HepG2 (cell line): ENCODE data around the gene NSF. TPM values are rescaled to one million over a fixed set of nuclear protein-coding genes. Genes with fewer than 3 reads are reported as not detected.

ENCODE experiments used
- ATAC-seq: fragments of 200-7000 bp; cut with Tn5 transposase; 3 replicates; pipeline ENCODE4 v1.9.1; 2020; ENCODE audit warnings: mild to moderate bottlenecking, moderate library complexity
- BruUV-seq: library from RNA; stranded (reverse); fragments of 400-500 nt; replicated peaks from 2 replicates; lab custom pipeline; 2021; lab: Mats Ljungman, UMichigan
- CTCF ChIA-PET: fragments of 300-600 bp; formaldehyde crosslinking; extraction: SDS; loops from one replicate; lab custom pipeline; 2021; ENCODE audit warnings: low total read pairs, inconsistent platforms, low intra/inter-chr PET ratio; lab: Yijun Ruan, JAX
- POLR2A ChIA-PET: fragments of 350-600 bp; sonication (Branson Sonifier 250); formaldehyde crosslinking; loops from one replicate; lab custom pipeline; 2020; ENCODE audit warnings: antibody characterized with exemption, inconsistent platforms; lab: Yijun Ruan, JAX
- DNase-seq: peaks from one replicate; pipeline ENCODE4 v3.0.0-alpha.2; 2015; ENCODE audit warnings: low spot score
- FAIRE-seq: peaks from 3 replicates; lab custom pipeline; 2011; peaks lifted over from hg19 to GRCh38; lab: Jason Lieb, UNC
- H2AFZ ChIP-seq: one replicate; pipeline ENCODE4 v1.6.1; 2011; ENCODE audit warnings: low read length, inconsistent platforms
- H3K27ac ChIP-seq: fragments of 300-600 bp; 3 replicates; pipeline ENCODE4 v1.8.0; 2011; ENCODE audit warnings: mixed run types, mild to moderate bottlenecking, mixed read lengths, low read length, inconsistent platforms; ENCODE audit not compliant: insufficient read depth; ENCODE audit errors: extremely low read length
- H3K27me3 ChIP-seq, 2 experiments: fragments of 200-600 bp in 1 of 2; 2 replicates in 1 of 2; 3 replicates in 1 of 2; pipeline versions ENCODE4 v1.6.0 to v1.8.0; 2011; ENCODE audit warnings: low read length in 2 of 2, mild to moderate bottlenecking in 2 of 2, moderate library complexity in 2 of 2, inconsistent platforms in 1 of 2; ENCODE audit not compliant: insufficient read depth in 2 of 2, control insufficient read depth in 1 of 2
- H3K36me3 ChIP-seq, 2 experiments: fragments of 200-600 bp in 1 of 2; replicated peaks in 1 of 2; 2 replicates in 1 of 2; 3 replicates in 1 of 2; pipeline versions ENCODE4 v1.5.1 to v1.8.0; 2011; ENCODE audit warnings: low read length in 2 of 2, inconsistent platforms in 1 of 2; ENCODE audit not compliant: insufficient read depth in 2 of 2, control insufficient read depth in 1 of 2
- H3K4me1 ChIP-seq: 2 replicates; pipeline ENCODE4 v1.5.1; 2012; ENCODE audit warnings: low read length, inconsistent platforms; ENCODE audit not compliant: insufficient read depth
- H3K4me2 ChIP-seq: 2 replicates; pipeline ENCODE4 v1.6.0; 2011; ENCODE audit warnings: low read depth, low read length, inconsistent platforms
- H3K4me3 ChIP-seq, 3 experiments: fragments of 200-600 bp in 1 of 3; sonication (generic), shearing (Covaris generic) in 1 of 3; replicated peaks in 1 of 3; 2 replicates each; pipeline ENCODE4 v1.5.1; 2011 to 2016; ENCODE audit warnings: low read length in 3 of 3, inconsistent platforms in 2 of 3, low read depth in 2 of 3, mild to moderate bottlenecking in 2 of 3, control low read depth in 1 of 3, mixed read lengths in 1 of 3; ENCODE audit not compliant: insufficient read depth in 1 of 3
- H3K79me2 ChIP-seq: one replicate; pipeline ENCODE4 v1.6.1; 2011; ENCODE audit warnings: low read length, inconsistent platforms; ENCODE audit not compliant: insufficient read depth
- H3K9ac ChIP-seq: 2 replicates; pipeline ENCODE4 v1.6.0; 2011; ENCODE audit warnings: mild to moderate bottlenecking, low read depth, low read length, inconsistent platforms; ENCODE audit not compliant: insufficient read depth
- H3K9me3 ChIP-seq: 2 replicates; pipeline ENCODE4 v1.5.1; 2012; ENCODE audit warnings: mild to moderate bottlenecking, low read length
- H4K20me1 ChIP-seq: 2 replicates; pipeline ENCODE4 v1.6.0; 2011; ENCODE audit warnings: inconsistent platforms, mild to moderate bottlenecking, low read length, moderate library complexity; ENCODE audit not compliant: insufficient read depth
- GTF2F1 ChIP-seq: fragments of 150-350 bp; IDR thresholded peaks from 2 replicates; pipeline ENCODE4 v1.6.1; 2014; ENCODE audit warnings: low read length
- THAP7 ChIP-seq: sonication (generic); formaldehyde crosslinking; IDR thresholded peaks from 2 replicates; pipeline ENCODE4 v1.8.1; 2023; ENCODE audit warnings: mild to moderate bottlenecking, missing genetic modification reagents
- ZNF12 ChIP-seq: sonication (generic); formaldehyde crosslinking; IDR thresholded peaks from 2 replicates; pipeline ENCODE4 v1.5.0; 2020; ENCODE audit warnings: missing genetic modification reagents
- ZNF224 ChIP-seq: sonication (generic); formaldehyde crosslinking; IDR thresholded peaks from 2 replicates; pipeline ENCODE4 v1.5.0; 2020; ENCODE audit warnings: mild to moderate bottlenecking, missing genetic modification reagents
- ZNF264 ChIP-seq: sonication (generic); formaldehyde crosslinking; IDR thresholded peaks from 2 replicates; pipeline ENCODE4 v1.4.0; 2020; ENCODE audit warnings: missing genetic modification reagents
- ZNF441 ChIP-seq: sonication (generic); formaldehyde crosslinking; IDR thresholded peaks from 2 replicates; pipeline ENCODE4 v1.7.0; 2021; ENCODE audit warnings: missing genetic modification reagents, borderline replicate concordance
- ZNF574 ChIP-seq: sonication (generic); formaldehyde crosslinking; IDR thresholded peaks from 2 replicates; pipeline ENCODE4 v1.4.0; 2020; ENCODE audit warnings: missing genetic modification reagents
- ZNF687 ChIP-seq: sonication (generic); formaldehyde crosslinking; IDR thresholded peaks from 2 replicates; pipeline ENCODE4 v1.5.1; 2020; ENCODE audit warnings: mild to moderate bottlenecking, missing genetic modification reagents, moderate library complexity
- ZNF75D ChIP-seq: sonication (generic); formaldehyde crosslinking; IDR thresholded peaks from 2 replicates; pipeline ENCODE4 v1.8.1; 2023; ENCODE audit warnings: missing genetic modification reagents, mild to moderate bottlenecking, borderline replicate concordance
- WGBS: methylation state at CpG from one replicate; pipeline ENCODE4 v1.1.6; 2017; ENCODE audit warnings: low lambda C conversion rate; 5-methylcytosine and 5-hydroxymethylcytosine counted together
- in situ Hi-C: cut with HindIII; loops from 2 replicates; pipeline ENCODE4 v1.10.0; 2017; ENCODE audit warnings: low pct_unique_long_range_greater_than_20kb; ENCODE audit not compliant: extremely low pct_ligation_motif_present
- intact Hi-C: fragments of 100-400 bp; cut with micrococcal nuclease; formaldehyde crosslinking; loops from one replicate; pipeline ENCODE4 v1.10.0; 2022; ENCODE audit not compliant: unreplicated experiment
- polyA plus RNA-seq, 8 experiments: library from polyadenylated mRNA; depleted of rRNA in 3 of 8; stranded (reverse) in 7 of 8; unstranded in 1 of 8; fragments of >200 nt; fragmentation: Illumina TruSeq in 4 of 8; extraction: Trizol in 4 of 8; gene quantifications; 2 replicates each; pipeline versions ENCODE4 v1.2.1 to v1.2.3, GENCODE V29; 2011 to 2016; ENCODE audit warnings: low read depth in 4 of 8, missing spikeins in 1 of 8, mixed read lengths in 1 of 8; ENCODE audit not compliant: insufficient read depth in 1 of 8
- total RNA-seq, 5 experiments: library from RNA; depleted of rRNA; stranded (reverse); fragments of >200 nt; fragmentation: Illumina TruSeq; extraction: Trizol; gene quantifications; 2 replicates each; pipeline ENCODE4 v1.2.3, GENCODE V29; 2016; ENCODE audit warnings: low read depth in 1 of 5

Gene NSF
- total and polyA plus RNA-seq, 2 of the 13 experiments (the other 11 are each of a cell fraction or from before 2014, with no cell fraction given): 21.9 to 37.8 TPM

GRCh38 chr17:46764000-46764708 is 173.7 kb downstream of the NSF start:
- Histone ChIP-seq H3K9ac (no peak overlapping the region), H3K36me3 (peaks cover 2 to 12% of the 10 kb centered on the region in 2 experiments; a peak in 1 of 5 replicates), H3K27ac (no peak overlapping the region), H3K4me1 (peaks cover 38% of the 10 kb centered on the region), H4K20me1 (no peaks in the 10 kb centered on the region), H3K4me2 (no peak overlapping the region), H2AFZ (no peak overlapping the region), H3K27me3 (no peaks in the 10 kb centered on the region), H3K9me3 (no peaks in the 10 kb centered on the region), H3K79me2 (no peaks in the 10 kb centered on the region), H3K4me3 (no peak overlapping the region)
- TF ChIP-seq GTF2F1: no peak
- no peak for TF ChIP-seq ZNF75D (CRISPR knock-in tag)
- TF ChIP-seq ZNF264 (CRISPR knock-in tag): no peak
- TF ChIP-seq ZNF574 (CRISPR knock-in tag): no peak
- TF ChIP-seq ZNF687 (CRISPR knock-in tag): 0 out of 2 replicates have a peak, but pooled peaks have one; percentile 6
- 0 out of 2 replicates have a peak, but pooled peaks have one; percentile 46 for TF ChIP-seq ZNF441 (CRISPR knock-in tag)
- TF ChIP-seq THAP7: no peak
- TF ChIP-seq ZNF12 (CRISPR knock-in tag): no peak
- TF ChIP-seq ZNF224 (CRISPR knock-in tag): no peak
- WGBS: 97% methylated on average over 12 of the region's 12 CpGs
- in situ Hi-C loops (no loop called here), intact Hi-C loops (no loop called here)
- POLR2A ChIA-PET: interaction anchor here (0.7 kb wide), 1 partner anchor 8 kb away, joined by 3 read pairs; no protein-coding TSS in a partner anchor
- no TSS peak for BruUV-seq
- CTCF ChIA-PET: no interaction called here
- no peak for FAIRE-seq
- no peak for DNase-seq
- ATAC-seq: no peak
